Embryonic facial prominence (tissue), 1 donor: ENCODE data around the gene OXCT1.
"Not testable (repeated sequence)": the region's sequence is repeated elsewhere in the genome, so short reads cannot be mapped to it uniquely, and the experiment has no call there.

Experiments
- DNase-seq: peaks from one replicate; pipeline ENCODE4 v3.0.0-alpha.2; 2016; ENCODE audit errors: extremely low spot score

OXCT1 gene

DNA sequence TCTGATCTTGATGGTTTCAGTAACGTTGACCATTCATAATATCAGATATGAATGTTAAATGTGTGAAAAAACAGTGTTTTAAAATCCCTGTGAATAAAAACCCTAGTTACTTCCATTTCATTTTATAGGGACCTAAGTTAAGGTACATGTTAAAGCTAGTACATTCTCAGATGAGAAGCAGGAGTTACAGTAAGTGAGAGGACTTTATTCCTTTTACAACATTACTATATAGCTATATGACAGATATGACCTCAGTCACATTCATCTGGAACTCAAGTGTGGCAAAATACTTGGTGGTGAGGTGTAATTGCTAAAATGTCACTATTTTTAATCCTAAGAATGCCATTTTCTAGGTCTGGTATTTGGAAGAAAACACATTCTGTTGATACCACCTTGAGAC is 96.4 kb downstream of the OXCT1 start:
- DNase-seq: no peak

DNA sequence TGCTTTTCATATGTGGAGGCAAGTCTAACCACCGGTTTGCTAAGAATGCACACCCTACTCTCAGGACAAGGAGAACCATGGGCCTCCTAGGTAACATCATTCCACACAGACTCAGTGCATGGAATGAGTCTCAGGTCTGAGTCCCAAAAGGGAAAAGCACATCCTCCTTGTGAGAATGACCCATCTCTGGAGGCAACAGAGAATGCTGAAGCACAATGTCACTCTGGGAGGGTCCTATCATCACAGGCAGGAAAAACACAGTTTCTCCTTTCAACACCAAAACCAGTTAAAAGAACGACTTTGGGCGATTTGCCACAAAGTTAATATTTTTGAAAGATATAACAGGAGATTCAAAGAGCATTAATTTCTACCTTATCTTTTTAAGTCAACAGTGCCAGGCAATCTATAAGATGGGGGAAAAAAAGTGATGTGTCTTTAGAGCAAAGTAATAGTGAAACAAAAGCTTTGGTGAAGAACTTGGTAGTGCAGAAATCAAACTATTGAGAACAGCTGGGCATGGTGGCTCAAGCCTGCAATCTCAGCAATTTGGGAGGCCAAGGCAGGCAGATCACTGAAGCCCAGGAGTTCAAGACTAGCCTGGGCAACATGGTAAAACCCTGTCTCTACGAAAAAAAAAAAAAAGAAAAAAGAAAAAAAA is 97.3 kb downstream of the OXCT1 start:
- DNase-seq: no peak

DNA sequence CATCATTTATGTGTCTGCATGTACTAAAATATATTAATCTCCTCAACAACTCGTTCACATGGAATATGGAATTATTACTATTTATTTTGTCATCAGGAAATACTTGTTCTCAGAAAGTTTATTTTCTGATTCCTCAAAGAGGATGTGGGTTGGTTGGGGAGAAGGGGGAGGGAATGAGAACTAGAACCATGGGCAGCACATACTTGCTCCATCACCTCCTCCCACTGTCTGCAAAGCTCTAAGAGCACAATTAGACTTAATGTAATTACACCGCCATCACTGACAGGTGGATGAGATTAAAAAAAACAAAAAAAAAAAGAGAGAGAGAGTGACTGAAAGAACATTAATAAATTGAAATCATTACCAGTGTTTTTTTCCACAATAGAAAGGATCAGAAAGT is 98.2 kb downstream of the OXCT1 start:
- no peak for DNase-seq

DNA sequence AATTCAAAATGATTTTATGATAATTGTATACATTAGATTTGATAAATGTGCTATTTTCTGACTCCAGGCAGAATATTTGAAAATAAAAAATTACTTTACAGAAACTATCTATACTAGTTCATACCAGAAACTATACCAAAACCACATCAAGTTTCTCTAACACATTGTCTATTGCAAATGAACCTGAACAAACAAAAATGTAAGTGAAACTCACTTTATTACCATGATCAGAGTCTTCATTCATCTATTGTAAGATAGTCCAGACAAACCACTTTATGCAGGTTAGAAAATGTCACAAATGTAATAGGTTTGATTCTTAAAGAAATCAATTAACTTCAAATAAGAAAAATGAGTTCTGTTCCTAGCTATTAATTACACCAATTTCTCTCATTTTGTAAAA is 99.4 kb downstream of the OXCT1 start:
- no peak for DNase-seq

DNA sequence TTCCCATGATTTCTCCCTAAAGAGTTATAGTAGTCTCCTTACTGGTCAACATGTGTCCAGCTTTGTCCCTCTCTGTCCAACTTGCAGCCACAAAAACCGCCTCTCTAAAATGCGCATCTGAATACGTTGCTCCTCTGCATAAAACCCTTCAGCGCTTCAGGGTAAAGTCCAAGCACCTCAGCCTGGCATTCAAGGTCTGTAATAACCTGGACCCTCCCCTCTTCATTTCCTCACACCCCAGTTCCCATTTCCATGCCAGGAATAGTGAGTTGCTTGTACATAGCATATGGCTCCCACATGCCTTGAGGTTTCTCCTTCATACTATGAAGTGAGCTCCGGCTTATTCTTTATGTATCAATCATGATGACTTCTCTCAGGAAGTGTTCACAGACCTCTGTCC is 101.5 kb downstream of the OXCT1 start:
- DNase-seq: no peak

DNA sequence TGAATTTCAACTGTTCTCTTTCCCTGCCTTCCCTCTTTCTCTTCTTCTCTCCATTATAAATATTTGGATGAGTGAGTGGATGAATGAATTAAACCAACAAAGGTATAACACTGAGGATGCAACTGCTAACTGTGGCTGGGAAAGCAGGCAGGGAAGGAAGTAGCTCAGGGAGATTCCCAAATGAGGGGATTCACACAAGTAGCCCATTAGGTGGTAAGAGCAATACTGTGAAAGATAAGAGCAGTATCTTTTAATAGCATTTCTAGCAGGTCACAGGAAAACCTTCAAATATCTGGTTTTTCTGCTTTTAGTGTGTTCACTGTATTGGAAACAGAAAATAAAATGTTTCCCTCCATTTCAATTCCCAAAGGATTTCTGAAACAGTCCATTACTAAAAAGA is 105.6 kb downstream of the OXCT1 start:
- no peak for DNase-seq

DNA sequence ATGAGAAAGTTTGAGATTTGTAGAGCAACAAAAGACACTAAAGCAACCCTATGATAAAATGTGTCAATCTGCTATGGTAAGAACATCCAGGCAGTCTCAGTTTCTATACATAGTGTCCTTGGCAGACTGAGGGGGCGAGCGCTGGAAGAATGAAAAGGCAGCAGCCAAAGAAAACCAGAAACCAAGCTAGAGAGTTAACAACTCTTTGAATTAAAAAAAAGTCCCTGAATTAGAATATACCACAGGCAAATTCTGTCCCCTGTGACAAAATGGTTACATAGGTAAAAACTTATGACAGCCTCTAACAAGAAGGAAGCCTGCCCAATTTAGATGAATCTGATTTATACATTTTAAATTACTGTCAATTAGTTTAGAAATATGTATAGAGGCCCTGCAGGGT is 106.7 kb downstream of the OXCT1 start:
- DNase-seq: no peak

DNA sequence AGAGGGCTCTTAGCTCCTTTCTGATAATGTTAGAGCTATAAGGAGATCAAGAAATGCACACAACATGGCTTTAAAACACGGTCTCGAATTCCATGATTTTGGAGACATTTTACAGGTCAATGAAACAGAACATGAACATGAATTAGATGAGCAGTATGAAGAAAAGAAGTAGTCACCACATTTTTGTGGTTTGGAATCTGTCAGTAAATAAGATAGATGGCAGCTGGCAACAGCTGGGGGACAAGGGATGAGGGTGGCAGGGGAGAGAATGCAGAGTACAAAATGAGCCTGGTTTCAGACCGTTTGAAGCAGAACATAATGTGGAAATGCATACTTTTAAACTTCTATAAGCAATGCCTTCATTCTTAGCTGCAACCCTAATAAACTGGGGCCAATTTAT is 107.1 kb downstream of the OXCT1 start:
- DNase-seq: no peak

DNA sequence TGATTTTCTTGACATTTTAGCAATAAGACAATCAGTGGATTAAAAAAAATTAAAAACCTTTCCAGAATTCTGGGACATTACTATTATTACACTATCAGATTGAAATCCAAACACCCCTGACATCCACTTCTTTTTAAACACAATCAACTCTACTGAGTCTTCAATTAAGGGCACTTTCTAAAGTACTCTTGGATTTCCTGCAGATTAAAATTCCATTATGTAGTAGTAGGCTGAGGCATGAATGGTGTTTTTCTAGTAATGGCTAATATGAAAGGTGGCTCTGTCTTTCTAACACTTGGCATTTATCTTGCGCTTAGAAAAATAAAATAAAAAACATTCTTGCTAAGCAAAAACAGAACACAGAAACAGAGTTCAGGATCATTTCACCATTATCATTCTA is 107.8 kb downstream of the OXCT1 start:
- DNase-seq: no peak

DNA sequence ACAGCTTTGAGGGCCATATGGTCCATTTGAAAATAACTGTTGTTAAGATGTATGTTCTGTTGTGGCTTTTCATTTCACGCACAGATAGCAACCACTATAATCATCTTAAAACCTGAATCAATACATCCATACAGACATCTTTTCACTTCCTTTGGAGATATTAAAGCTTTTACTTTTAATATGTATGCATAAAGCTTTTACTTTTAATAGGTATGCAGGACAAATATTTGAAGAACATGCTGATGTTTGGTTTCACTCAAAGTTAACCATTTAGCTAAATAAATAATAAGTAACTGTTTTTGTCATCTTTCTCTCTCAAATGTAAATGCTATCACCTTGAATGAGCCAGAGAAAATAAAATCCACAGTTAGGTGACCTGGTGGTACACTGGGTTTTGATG is 108.6 kb downstream of the OXCT1 start:
- DNase-seq: no peak

DNA sequence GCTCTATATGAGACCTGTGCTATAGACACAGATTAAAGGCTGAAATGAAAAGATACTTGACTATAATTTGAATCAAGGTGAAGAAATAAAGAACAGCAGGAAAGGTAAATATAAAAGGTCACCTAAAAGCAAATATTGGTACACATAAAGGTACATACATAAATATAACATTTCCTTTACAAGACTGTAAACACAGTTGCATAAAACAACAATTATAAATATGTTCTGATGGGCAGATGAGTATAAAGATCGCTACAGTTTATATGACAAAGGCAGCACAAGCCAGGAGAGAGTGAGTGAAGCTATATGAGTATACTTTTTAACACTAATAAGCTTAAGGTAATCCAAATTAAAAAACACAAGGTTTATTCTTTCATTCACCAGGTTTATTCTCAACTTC is 114.5 kb downstream of the OXCT1 start:
- DNase-seq: no peak

DNA sequence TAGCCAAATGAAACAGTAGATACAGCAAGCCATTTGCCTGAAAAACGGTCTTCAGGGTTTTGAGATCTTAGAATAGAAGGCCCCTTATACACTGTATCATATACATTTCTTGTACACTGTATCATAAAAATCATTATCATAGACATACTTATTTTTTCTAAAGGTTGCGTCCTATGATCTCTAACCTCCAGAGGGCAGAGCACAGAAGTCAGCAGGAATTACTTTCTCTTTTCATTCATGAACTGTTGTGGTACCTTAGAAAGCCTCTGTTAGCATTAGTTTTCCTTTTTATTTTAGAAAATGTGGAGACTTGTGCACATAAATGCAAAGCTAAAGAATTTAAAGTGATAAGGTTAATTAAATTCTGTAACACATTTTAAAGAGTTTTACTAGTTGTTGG is 115.4 kb downstream of the OXCT1 start:
- DNase-seq: no peak

DNA sequence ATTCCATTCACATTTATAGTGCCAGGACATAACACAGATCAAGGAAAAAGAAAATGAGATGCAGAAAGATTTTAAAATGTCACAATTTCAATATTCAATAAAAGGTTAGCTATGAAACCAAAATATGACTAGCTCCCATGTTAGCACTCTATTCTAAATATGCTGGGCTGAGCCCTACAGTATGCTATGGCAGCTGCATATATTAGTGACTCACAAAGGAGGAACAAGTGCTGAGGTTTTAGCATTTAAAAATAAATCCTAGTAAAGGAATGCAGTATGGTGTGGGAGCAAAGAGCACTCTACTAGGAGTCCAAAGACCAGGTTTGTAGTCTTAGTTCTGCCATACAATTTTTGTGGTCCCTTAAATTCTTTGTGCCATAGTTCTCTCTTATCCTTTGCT is 118.4 kb downstream of the OXCT1 start:
- DNase-seq: no peak

DNA sequence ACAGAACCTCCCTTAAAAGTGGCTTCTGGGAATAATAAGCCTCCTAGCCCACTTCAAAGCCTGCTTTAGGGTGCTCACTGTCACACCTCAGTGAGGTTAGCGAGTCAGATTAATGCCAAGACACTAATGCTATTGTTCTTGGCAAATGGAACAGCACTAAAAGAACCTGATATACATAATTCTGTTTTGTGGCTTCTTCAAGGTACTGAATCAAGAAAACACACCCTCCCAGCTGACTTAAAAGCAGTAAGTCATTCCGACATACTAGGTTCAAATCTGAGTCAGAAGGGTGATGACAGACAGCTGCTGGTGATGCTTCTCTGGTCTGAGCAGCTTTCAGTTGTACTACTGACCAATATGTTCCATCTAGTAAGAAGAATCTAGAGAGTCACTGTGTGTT is 121.6 kb downstream of the OXCT1 start:
- no peak for DNase-seq

DNA sequence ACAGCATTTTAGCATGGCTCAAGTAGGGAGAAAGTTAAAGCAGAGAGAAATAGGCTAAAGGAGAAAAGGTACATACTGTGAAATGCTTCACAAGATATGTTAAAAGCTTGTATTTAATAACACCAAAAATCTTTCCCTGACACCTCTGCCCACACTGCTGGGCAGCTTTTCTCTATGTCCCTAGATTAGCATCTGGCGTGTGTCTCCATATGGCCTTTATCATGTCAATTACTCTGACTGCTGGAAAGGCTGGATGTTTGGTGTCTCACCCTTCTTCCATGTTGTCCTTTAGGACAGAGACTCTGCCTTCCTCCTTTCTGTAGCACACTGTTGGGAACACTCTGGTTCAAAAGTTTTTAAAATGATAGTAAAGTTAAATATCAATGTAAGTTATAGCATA is 122.5 kb downstream of the OXCT1 start:
- no peak for DNase-seq

DNA sequence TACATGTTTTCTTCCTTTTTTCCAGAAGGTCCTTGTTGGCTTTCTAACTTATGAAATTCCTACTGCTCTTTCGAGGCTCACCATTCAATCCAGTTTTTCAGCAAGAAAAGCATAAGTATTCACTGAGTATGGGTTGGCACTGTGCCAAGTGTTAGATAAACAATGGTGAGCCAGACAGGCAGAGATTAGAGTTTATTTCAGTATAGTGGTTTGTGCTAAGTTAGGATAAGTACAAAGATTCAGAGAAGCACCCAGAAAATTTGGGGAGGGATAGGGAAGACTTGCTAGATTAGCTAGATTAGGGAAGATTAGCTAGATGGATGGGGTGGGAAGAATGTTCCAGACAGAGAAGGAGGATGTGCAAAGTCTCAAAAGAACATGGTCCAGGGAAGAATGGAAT is 122.9 kb downstream of the OXCT1 start:
- no peak for DNase-seq

DNA sequence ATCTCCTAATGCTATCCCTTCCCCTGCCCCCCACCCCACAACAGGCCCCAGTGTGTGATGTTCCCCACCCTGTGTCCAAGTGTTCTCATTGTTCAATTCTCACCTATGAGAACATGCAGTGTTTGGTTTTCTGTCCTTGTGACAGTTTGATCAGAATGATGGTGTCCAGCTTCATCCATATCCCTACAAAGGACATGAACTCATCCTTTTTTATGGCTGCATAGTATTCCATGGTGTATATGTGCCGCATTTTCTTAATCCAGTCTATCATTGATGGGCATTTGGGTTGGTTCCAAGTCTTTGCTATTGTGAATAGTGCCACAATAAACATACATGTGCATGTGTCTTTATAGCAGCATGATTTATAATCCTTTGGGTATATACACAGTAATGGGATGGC is 127.6 kb downstream of the OXCT1 start:
- not testable (repeated sequence) for DNase-seq

DNA sequence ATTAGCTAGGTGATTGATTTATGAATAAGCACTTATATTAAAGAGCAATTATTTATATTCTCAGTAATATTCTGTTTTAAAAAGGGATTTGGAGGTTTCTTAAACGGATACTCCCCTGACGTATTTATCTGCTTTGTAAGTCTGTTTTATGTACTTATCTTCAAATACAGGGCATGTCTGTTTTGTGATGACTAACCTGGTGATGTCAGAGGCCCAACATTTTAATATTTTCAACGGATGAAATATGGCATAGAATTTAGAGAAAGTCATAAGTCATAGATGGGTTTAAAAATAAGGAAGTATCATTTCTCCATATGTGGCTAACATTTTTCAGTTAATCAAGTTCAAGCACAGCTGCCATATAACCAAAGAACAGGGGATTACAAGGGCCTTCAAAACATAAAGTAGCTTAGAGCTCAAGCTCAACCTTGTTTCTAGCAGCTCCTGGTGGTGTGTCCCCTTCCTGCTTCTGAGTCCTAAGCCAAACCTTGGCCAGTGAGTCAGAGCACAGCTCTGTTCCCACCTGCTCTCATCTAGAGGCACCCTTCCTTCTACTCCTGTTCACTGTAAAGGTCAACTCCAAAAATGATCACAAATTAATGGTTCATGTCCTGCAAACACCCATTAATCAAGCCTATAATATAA is 131.4 kb downstream of the OXCT1 start:
- DNase-seq: no peak

DNA sequence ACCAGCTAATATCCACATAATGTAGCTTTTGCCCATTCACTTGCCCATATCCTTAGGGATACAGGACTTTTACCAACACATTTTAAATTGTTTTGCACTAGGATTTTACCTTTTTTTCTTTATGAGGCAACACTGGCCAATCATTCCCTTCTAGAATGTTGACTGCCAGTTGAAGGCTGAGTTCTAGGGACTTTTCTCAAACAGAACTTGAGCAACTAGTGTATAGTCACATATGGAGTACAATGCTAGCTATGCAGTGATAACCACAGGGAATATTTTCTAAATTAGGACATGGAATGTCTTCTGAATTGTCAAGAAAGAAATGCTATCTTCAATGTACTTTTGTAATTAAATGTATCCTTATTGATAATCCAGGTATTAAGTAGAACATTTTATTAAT is 133.6 kb downstream of the OXCT1 start:
- no peak for DNase-seq

DNA sequence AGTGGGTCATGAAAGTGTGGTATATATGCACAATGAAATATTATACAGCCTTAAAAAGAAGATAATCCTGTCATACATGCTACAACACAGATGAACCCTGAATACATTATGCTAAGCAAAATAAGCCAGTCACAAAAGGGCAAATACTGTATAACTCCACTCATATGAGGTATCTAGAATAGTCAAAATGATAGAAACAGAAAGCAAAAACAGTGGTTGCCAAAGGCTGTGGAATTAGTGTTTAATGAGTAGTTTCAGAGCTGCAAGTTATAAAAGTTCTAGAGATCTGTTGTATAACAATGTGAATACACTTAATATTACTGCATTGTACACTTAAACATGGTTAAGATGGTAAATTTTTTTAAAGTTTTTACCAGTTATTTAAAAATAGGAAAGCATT is 135.0 kb downstream of the OXCT1 start:
- no peak for DNase-seq

DNA sequence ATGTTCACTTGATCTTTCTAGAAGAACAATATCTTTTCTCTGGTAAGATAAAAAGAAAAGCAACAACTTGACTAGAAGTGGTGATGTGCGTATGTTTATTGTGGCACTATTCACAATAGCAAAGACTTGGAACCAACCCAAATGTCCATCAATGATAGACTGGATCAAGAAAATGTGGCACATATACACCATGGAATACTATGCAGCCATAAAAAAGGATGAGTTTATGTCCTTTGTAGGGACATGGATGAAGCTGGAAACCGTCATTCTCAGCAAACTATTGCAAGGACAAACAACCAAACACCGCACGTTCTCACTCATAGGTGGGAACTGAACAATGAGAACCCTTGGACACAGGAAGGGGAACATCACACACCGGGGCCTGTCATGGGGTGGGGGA is 140.8 kb downstream of the OXCT1 start:
- DNase-seq: not testable (repeated sequence)

DNA sequence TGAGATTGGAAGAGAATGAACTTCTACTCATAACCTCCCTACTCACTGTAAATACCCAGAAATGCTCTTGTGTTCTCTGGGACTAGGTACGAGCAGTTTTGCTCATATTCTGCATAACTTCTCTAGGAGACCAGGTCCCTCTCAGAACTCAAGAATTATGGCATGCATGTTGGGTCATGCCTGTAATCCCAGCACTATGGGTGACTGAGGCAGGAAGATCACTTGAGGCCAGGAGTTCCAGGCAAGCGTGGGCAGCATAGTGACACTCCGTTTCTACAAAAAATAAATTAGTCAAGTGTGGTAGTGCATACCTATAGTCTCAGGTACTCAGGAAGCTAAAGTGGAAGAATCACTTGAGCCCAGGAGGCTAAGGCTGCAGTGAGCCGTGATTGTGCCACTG is 141.9 kb downstream of the OXCT1 start:
- no peak for DNase-seq

DNA sequence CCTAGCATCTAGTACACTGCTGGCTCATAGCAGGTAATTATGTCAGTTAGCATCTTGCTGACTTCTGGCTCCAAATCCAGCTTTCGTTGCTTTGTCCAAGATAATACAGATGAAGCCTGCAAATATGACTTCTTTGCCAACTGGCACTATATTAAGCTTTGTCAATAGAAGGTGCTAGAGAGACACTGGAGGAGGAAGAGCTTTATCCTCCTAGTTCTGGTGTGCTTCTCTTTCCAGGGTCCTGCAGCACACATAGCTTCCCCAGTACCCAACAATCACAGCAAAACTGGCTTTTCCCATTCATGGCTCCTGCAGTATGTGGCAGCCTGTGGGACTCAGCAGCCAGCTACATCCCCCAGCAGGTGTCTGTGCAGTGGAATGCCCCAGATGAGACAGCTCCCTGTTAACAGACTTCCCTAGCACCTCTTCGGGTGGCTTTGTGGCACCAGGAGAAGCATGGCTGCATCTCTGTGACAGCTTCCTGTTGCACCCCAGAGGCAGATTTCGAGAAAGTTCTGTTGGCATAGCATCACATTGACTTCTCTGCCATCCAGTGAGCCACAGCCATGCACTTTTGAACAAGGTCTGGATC is 147.8 kb downstream of the OXCT1 start:
- no peak for DNase-seq

DNA sequence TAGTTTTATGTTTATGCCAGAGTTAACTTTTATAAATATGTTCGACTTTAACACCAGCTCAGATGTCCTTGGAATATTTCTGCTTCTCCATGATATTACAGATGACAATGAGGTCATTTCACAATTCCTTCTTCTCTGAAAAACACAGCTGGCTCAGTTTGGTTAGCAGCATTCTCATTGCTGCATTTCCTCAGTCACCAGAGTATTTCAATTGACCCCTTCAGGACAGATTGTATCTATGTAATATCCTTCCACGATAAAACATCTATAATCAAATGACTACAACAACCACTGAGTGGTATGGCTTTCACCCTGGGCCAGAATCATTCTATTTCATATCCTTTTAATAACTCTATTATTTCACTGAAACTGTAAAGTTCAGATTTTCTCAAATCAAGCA is 148.7 kb downstream of the OXCT1 start:
- no peak for DNase-seq
